Measurements from ENCODE around the gene PHKB. TPM values are rescaled to one million over a fixed set of nuclear protein-coding genes. Genes with fewer than 3 reads are reported as not detected.

PHKB gene
- total RNA-seq, 1 experiment from 2014 or later, result 38.8 TPM

DNA sequence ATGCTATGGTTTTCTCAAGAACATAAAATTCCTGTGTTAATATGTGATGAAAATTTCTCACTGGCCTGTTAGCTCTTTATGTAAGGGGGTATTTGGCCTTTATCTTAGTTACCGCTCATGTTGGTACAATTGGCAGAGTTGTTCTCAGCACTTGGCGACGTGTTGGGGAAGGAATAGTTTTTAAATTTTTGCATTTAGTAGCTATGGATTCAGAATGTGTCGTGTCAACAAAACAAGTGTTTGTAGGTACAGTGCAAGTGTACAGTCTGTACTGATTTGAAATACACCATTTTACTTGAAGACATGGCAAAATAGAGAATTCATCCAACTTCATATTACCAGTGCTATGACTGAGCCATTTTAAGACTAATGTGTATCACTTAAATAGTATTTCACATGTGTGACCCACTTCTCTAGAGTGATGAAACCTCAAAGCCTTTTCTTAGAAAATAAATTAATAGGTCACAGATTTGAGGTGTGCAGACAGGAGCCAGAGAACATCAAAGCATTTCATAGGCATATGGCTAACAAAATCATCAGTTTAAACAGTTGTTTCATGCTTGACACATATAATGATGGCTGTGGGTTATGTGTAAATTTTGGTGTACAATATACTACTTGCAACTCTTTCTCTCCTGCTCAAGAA, 150.8 kb downstream of the PHKB start:
- Histone ChIP-seq H4K8ac (replicated peaks; ENCODE audit: insufficient read length, low read depth, low read length) (no peak overlapping the region), H4K91ac (ENCODE audit: insufficient read length, low read depth, low read length) (no peak overlapping the region), H2BK120ac (ENCODE audit: low read depth, low read length, poor library complexity, severe bottlenecking) (no peak overlapping the region), H2BK15ac (ENCODE audit: low read depth, low read length) (no peak overlapping the region), H4K5ac (ENCODE audit: insufficient read length, low read depth, low read length) (no peak overlapping the region), H3K23ac (ENCODE audit: insufficient read length, low read depth, low read length) (no peak overlapping the region), H3K4me1 (ENCODE audit: insufficient read depth, low read length) (no peaks in the 10 kb centered on the region), H4K20me1 (ENCODE audit: control insufficient read depth, insufficient read depth, insufficient read length) (no peaks in the 10 kb centered on the region), H3K9me3 (ENCODE audit: control insufficient read depth, low read depth, low read length) (no peaks in the 10 kb centered on the region), H2AFZ (ENCODE audit: low read length) (no peak overlapping the region), H3K4me2 (ENCODE audit: insufficient read depth, insufficient read length, low read length) (no peak overlapping the region), H3K18ac (ENCODE audit: insufficient read length, low read depth, low read length) (no peak overlapping the region), H3K27me3 (ENCODE audit: insufficient read depth, low read length) (no peaks in the 10 kb centered on the region), H3K9ac (ENCODE audit: extremely low read depth, insufficient read length, low read length) (no peak overlapping the region), H3K56ac (ENCODE audit: insufficient read length, low read depth, low read length) (no peak overlapping the region), H2BK20ac (ENCODE audit: low read depth, low read length, poor library complexity, severe bottlenecking) (no peak overlapping the region), H3T11ph (ENCODE audit: low read length) (no peak overlapping the region), H3K23me2 (ENCODE audit: insufficient read length, low read depth, low read length, poor library complexity, severe bottlenecking) (no peaks in the 10 kb centered on the region), H2BK12ac (ENCODE audit: insufficient read length, low read depth, low read length) (no peak overlapping the region), H3K27ac (ENCODE audit: insufficient read length, low read depth, low read length) (no peak overlapping the region), H3K14ac (ENCODE audit: insufficient read depth, low read length) (no peak overlapping the region), H3K79me1 (ENCODE audit: insufficient read depth, low read depth, low read length, poor library complexity, severe bottlenecking) (no peaks in the 10 kb centered on the region), H2AK5ac (ENCODE audit: insufficient read length, low read length) (no peak overlapping the region), H2BK5ac (ENCODE audit: insufficient read length, low read length) (no peak overlapping the region), H3K4ac (ENCODE audit: low read depth, low read length) (no peak overlapping the region), H3K79me2 (ENCODE audit: insufficient read depth, low read length) (no peaks in the 10 kb centered on the region)
- H3K27ac Mint-ChIP-seq, result no peak overlapping the region
- no peak for DNase-seq
- no peaks in the 10 kb centered on the region for H3K9me3 Mint-ChIP-seq
- H3K4me1 Mint-ChIP-seq, result no peaks in the 10 kb centered on the region
- no CpG with 5 or more reads among the region's 4 CpGs for WGBS (ENCODE audit: extremely low coverage, insufficient read length, low lambda C conversion rate)
- peaks cover 0 to 8% (median 5%) of the 10 kb centered on the region in 3 experiments; a peak in 3 of 7 replicates for H3K36me3 Mint-ChIP-seq (ENCODE audit: insufficient read depth in 1 of 3, low read depth in 3 of 3)
- H3K4me3 Mint-ChIP-seq, result no peak overlapping the region
- TF ChIP-seq, protein P1, sequence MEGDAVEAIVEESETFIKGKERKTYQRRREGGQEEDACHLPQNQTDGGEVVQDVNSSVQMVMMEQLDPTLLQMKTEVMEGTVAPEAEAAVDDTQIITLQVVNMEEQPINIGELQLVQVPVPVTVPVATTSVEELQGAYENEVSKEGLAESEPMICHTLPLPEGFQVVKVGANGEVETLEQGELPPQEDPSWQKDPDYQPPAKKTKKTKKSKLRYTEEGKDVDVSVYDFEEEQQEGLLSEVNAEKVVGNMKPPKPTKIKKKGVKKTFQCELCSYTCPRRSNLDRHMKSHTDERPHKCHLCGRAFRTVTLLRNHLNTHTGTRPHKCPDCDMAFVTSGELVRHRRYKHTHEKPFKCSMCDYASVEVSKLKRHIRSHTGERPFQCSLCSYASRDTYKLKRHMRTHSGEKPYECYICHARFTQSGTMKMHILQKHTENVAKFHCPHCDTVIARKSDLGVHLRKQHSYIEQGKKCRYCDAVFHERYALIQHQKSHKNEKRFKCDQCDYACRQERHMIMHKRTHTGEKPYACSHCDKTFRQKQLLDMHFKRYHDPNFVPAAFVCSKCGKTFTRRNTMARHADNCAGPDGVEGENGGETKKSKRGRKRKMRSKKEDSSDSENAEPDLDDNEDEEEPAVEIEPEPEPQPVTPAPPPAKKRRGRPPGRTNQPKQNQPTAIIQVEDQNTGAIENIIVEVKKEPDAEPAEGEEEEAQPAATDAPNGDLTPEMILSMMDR (conservative IDR thresholded peaks at IDR 0.05), result no peak
- no peaks in the 10 kb centered on the region for H3K27me3 Mint-ChIP-seq (ENCODE audit: low read depth)
